Sigmoid colon (tissue), 7 donors: ENCODE measurements around the gene PGAP3. TPM values are rescaled to one million over a fixed set of nuclear protein-coding genes. Genes with fewer than 3 reads are reported as not detected.

Source experiments
- DNase-seq: peaks from one replicate; pipeline ENCODE4 v3.0.0-alpha.2; 2019
- H3K27ac ChIP-seq, 4 donors: fragments of 200-600 bp; sonication (generic); one replicate each; pipeline ENCODE4 v1.5.1; 2016 to 2019; ENCODE audit warnings: mild to moderate bottlenecking in 1 of 4
- H3K27me3 ChIP-seq, 3 donors: fragments of 200-600 bp; sonication (generic); one replicate each; pipeline ENCODE4 v1.5.1; 2019; ENCODE audit warnings: mild to moderate bottlenecking in 1 of 3
- H3K36me3 ChIP-seq, 4 donors: fragments of 200-600 bp; sonication (generic); one replicate each; pipeline ENCODE4 v1.5.1; 2016 to 2019
- H3K4me1 ChIP-seq, 4 donors: fragments of 200-600 bp; sonication (generic); one replicate each; pipeline ENCODE4 v1.5.1; 2017 to 2019
- H3K4me3 ChIP-seq, 4 donors: fragments of 200-600 bp; sonication (generic); one replicate each; pipeline ENCODE4 v1.5.1; 2017 to 2019; ENCODE audit warnings: mild to moderate bottlenecking in 2 of 4, moderate library complexity in 1 of 4
- H3K9me3 ChIP-seq, 4 donors: fragments of 200-600 bp in 3 of 4; sonication (generic) in 3 of 4; one replicate each; pipeline versions ENCODE4 v1.5.1 to v1.6.1; 2013 to 2019
- EP300 ChIP-seq, 4 donors: sonication (generic); formaldehyde crosslinking; IDR thresholded peaks; one replicate each; pipeline ENCODE4 v1.6.1; 2017; ENCODE audit warnings: antibody characterized with exemption in 4 of 4
- POLR2A ChIP-seq, 2 donors: fragments of 450-650 bp; IDR thresholded peaks; one replicate each; pipeline ENCODE4 v1.6.1; 2016; ENCODE audit warnings: antibody characterized with exemption in 2 of 2, mild to moderate bottlenecking in 2 of 2, moderate library complexity in 2 of 2
- POLR2AphosphoS5 ChIP-seq, 4 donors: sonication (generic); formaldehyde crosslinking; IDR thresholded peaks; one replicate each; pipeline ENCODE4 v1.6.1; 2017; ENCODE audit warnings: antibody characterized with exemption in 4 of 4
- WGBS, 2 donors: extraction: QIAGEN DNeasy Blood & Tissue Kit; methylation state at CpG; one replicate each; pipeline ENCODE4 v1.1.7; 2013; 5-methylcytosine and 5-hydroxymethylcytosine counted together
- intact Hi-C: fragments of 100-400 bp; cut with DNase I; formaldehyde crosslinking; loops from one replicate; pipeline ENCODE4 v1.15.1; 2023
- polyA plus RNA-seq, 3 donors: library from polyadenylated mRNA; stranded (reverse); fragments of 200-250 nt; gene quantifications; one replicate each; pipeline ENCODE4 v1.2.3, GENCODE V29; 2013
- total RNA-seq, 4 donors: library from RNA; depleted of rRNA; stranded (reverse); fragments of >200 nt; gene quantifications; one replicate each; pipeline ENCODE4 v1.1.0, GENCODE V29; 2016
- TF ChIP-seq, protein P1 (sequence below), 4 experiments: fragments of 450-650 bp in 3 of 4; fragments of 200-600 bp in 1 of 4; IDR thresholded peaks; one replicate each; pipeline ENCODE4 v1.5.1; 2016 to 2019; ENCODE audit warnings: antibody characterized with exemption in 4 of 4, mild to moderate bottlenecking in 3 of 4, moderate library complexity in 2 of 4
- donor health status: healthy with polysubstance abuse.
- donor health status: Bipolar disorder and iron deficiency.
- donor health status: healthy.

PGAP3 gene
- total and polyA plus RNA-seq, 7 donors: 6.9 to 29.6 (median 8.3) TPM

DNA sequence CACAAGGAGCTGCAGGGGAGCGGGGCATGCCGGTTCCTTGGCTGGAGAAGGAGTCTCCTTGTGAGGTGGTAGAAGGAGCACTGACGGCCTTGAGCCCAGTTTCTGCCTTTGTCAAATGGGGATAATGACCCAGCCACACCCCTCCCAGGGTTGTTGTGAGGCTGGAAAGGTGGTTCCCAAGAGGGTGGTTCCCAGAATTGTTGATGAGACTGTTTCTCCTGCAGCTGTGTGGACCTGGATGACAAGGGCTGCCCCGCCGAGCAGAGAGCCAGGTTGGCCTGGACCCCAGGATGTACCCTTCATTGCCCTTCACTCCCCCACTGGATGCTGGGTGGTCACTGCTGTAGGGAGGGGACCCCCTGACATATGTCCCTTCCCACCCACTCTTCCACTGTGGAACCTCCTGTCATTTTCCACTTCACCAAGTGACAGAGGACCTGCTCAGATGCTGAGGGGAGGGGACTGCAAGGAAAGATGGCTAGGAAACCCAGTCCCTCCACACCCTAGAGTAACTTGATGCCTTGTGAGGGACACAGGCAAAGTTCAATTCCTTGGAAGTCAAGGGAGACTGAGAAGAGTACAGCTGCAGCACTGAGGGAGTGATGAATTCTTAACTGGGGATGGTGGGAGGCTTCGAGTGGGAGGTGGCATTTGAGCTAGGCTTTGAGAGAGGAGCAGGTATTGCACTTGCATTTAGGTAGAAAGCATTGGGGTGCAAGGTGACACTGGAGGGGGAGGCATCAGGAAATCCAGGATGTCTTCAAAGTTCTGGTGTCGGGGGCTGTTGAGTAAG lies 31.9 kb upstream of the PGAP3 start:
- H3K4me3 ChIP-seq: no peak overlapping the region
- 45 to 72% methylated on average over 7 of the region's 7 CpGs for WGBS, 2 donors
- H3K9me3 ChIP-seq: no peaks in the 10 kb centered on the region
- TF ChIP-seq, protein P1, sequence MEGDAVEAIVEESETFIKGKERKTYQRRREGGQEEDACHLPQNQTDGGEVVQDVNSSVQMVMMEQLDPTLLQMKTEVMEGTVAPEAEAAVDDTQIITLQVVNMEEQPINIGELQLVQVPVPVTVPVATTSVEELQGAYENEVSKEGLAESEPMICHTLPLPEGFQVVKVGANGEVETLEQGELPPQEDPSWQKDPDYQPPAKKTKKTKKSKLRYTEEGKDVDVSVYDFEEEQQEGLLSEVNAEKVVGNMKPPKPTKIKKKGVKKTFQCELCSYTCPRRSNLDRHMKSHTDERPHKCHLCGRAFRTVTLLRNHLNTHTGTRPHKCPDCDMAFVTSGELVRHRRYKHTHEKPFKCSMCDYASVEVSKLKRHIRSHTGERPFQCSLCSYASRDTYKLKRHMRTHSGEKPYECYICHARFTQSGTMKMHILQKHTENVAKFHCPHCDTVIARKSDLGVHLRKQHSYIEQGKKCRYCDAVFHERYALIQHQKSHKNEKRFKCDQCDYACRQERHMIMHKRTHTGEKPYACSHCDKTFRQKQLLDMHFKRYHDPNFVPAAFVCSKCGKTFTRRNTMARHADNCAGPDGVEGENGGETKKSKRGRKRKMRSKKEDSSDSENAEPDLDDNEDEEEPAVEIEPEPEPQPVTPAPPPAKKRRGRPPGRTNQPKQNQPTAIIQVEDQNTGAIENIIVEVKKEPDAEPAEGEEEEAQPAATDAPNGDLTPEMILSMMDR (IDR thresholded peaks at IDR 0.05): no peak
- no peak for TF ChIP-seq POLR2A (IDR thresholded peaks at IDR 0.05)
- no peak for TF ChIP-seq POLR2AphosphoS5 (IDR thresholded peaks at IDR 0.05)
- no peak for TF ChIP-seq EP300 (IDR thresholded peaks at IDR 0.05)
- H3K4me1 ChIP-seq: no peaks in the 10 kb centered on the region
- H3K36me3 ChIP-seq: peaks cover 9 to 85% (median 22%) of the 10 kb centered on the region in 4 donors
- H3K27ac ChIP-seq: no peak overlapping the region
- H3K27me3 ChIP-seq: no peaks in the 10 kb centered on the region
- intact Hi-C loops: no loop called here
- DNase-seq: no peak

DNA sequence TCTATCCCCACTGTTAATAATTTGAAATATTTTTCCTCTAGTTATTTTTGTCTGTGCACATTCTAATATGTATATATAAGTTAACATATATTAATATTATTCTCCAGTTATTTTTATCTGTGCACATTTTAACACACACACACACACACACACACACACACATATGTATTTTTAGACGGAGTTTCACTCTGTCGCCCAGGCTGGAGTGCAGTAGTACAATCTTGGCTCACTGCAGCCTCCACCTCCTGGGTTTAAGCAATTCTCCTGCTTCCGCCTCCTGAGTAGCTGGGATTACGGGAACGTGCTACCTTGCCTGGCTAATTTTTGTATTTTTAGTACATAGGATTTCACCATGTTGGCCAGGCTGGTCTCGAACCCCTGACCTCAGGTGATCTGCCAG lies 29.8 kb upstream of the PGAP3 start:
- no peak overlapping the region for H3K4me3 ChIP-seq
- DNase-seq: no peak
- TF ChIP-seq EP300 (IDR thresholded peaks at IDR 0.05) (no peak), POLR2A (IDR thresholded peaks at IDR 0.05) (no peak), POLR2AphosphoS5 (IDR thresholded peaks at IDR 0.05) (no peak)
- TF ChIP-seq, protein P1 (IDR thresholded peaks at IDR 0.05): no peak
- intact Hi-C loops: no loop called here
- peaks cover 12 to 72% (median 21%) of the 10 kb centered on the region in 4 donors for H3K36me3 ChIP-seq
- H3K27me3 ChIP-seq: no peaks in the 10 kb centered on the region
- no peaks in the 10 kb centered on the region for H3K9me3 ChIP-seq
- WGBS, 2 donors: 87 to 90% methylated on average over 6 of the region's 6 CpGs
- no peaks in the 10 kb centered on the region for H3K4me1 ChIP-seq
- H3K27ac ChIP-seq: no peak overlapping the region

DNA sequence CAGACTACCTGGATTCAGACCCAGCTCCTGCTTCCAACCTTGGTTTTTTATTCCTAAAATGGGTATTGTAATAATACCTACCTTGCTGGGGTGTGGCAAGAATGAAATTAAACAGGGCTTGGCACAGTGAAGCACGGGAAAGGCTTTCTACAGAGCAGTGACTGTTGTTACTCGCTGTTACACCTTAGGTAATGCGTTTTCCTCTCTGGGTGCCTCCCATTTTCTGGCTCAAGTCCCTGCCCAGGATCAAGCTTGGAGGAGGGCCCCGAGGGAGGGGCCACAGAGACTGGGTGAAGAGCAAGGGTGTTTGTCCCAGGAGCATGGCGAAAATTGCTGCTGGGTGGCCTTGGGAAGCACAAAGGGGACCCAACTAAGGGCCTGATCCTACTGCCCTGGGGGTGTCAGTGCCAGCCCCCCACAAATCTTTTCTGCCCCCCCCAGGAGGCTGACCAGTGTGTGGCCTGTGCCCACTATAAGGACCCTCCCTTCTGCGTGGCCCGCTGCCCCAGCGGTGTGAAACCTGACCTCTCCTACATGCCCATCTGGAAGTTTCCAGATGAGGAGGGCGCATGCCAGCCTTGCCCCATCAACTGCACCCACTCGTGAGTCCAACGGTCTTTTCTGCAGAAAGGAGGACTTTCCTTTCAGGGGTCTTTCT lies 29.2 kb upstream of the PGAP3 start:
- WGBS, 2 donors: 48 to 77% methylated on average over 11 of the region's 11 CpGs
- peaks cover 15 to 72% (median 23%) of the 10 kb centered on the region in 4 donors for H3K36me3 ChIP-seq
- intact Hi-C loops: no loop called here
- no peaks in the 10 kb centered on the region for H3K27me3 ChIP-seq
- TF ChIP-seq, protein P1 (IDR thresholded peaks at IDR 0.05): no peak
- TF ChIP-seq EP300 (IDR thresholded peaks at IDR 0.05): no peak
- TF ChIP-seq POLR2A (IDR thresholded peaks at IDR 0.05): no peak
- no peak for TF ChIP-seq POLR2AphosphoS5 (IDR thresholded peaks at IDR 0.05)
- H3K4me1 ChIP-seq: no peaks in the 10 kb centered on the region
- H3K4me3 ChIP-seq: no peak overlapping the region
- H3K27ac ChIP-seq: no peak overlapping the region
- H3K9me3 ChIP-seq: no peaks in the 10 kb centered on the region
- DNase-seq: no peak

DNA sequence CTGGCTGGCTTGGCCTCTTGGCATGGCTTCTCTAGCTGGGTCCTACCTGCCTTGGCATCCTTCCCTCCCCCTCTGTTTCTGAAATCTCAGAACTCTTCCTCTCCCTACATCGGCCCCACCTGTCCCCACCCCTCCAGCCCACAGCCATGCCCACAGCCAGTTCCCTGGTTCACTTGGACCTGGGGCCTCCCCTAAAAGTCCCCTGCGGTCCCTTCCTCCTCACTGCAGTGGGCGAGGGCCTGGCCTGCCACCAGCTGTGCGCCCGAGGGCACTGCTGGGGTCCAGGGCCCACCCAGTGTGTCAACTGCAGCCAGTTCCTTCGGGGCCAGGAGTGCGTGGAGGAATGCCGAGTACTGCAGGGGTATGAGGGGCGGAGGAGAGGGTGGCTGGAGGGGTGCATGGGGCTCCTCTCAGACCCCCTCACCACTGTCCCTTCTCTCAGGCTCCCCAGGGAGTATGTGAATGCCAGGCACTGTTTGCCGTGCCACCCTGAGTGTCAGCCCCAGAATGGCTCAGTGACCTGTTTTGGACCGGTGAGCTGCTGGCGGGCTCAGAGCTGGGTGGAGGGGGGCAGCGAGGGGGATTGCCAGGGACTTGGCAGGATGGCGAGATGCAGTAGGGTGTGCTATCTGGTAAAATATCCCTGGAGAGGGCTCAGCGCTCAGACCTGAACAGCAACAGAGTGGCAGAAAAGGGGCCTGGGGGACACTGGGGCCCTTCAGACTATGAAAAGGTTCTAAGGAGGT lies 28.4 kb upstream of the PGAP3 start:
- TF ChIP-seq POLR2A (IDR thresholded peaks at IDR 0.05) (no peak), POLR2AphosphoS5 (IDR thresholded peaks at IDR 0.05) (no peak), EP300 (IDR thresholded peaks at IDR 0.05) (no peak)
- TF ChIP-seq, protein P1 (IDR thresholded peaks at IDR 0.05): no peak
- Histone ChIP-seq H3K4me1 (no peaks in the 10 kb centered on the region), H3K27ac (peak overlapping the region in 1 of 4 donors; percentile 18), H3K27me3 (no peaks in the 10 kb centered on the region), H3K36me3 (peaks cover 21 to 76% (median 26%) of the 10 kb centered on the region in 4 donors), H3K4me3 (no peak overlapping the region), H3K9me3 (no peaks in the 10 kb centered on the region)
- WGBS, 2 donors: 33 to 76% methylated on average over 15 of the region's 15 CpGs
- DNase-seq: no peak
- intact Hi-C loops: no loop called here
